Glutamatergic neuron (in vitro differentiated cells): ENCODE data around the gene TVP23C. TPM values are rescaled to one million over a fixed set of nuclear protein-coding genes. Genes with fewer than 3 reads are reported as not detected.

Source experiments
- DNase-seq: peaks from one replicate; pipeline ENCODE4 v3.0.0; 2022
- H3K27ac Mint-ChIP-seq: one replicate; pipeline ENCODE4 v1.8.0; 2020; ENCODE audit warnings: mild to moderate bottlenecking, mixed read lengths, inconsistent platforms; ENCODE audit not compliant: unreplicated experiment
- H3K27me3 Mint-ChIP-seq: one replicate; pipeline ENCODE4 v1.8.0; 2020; ENCODE audit warnings: mild to moderate bottlenecking, moderate library complexity, mixed read lengths, inconsistent platforms; ENCODE audit not compliant: unreplicated experiment
- H3K36me3 Mint-ChIP-seq: one replicate; pipeline ENCODE4 v1.8.0; 2020; ENCODE audit warnings: mild to moderate bottlenecking, mixed read lengths, inconsistent platforms; ENCODE audit not compliant: unreplicated experiment
- H3K4me1 Mint-ChIP-seq: one replicate; pipeline ENCODE4 v1.8.0; 2020; ENCODE audit warnings: mild to moderate bottlenecking, low read depth, mixed read lengths, inconsistent platforms; ENCODE audit not compliant: unreplicated experiment
- H3K4me3 Mint-ChIP-seq: one replicate; pipeline ENCODE4 v1.8.0; 2020; ENCODE audit warnings: mild to moderate bottlenecking, mixed read lengths, inconsistent platforms; ENCODE audit not compliant: unreplicated experiment
- H3K9me3 Mint-ChIP-seq: one replicate; pipeline ENCODE4 v1.8.0; 2020; ENCODE audit warnings: mild to moderate bottlenecking, moderate library complexity, mixed read lengths, inconsistent platforms; ENCODE audit not compliant: unreplicated experiment
- CTCF ChIP-seq: fragments of 200-600 bp; sonication (generic); IDR thresholded peaks from one replicate; pipeline ENCODE4 v1.5.0; 2021; ENCODE audit not compliant: partially characterized antibody, unreplicated experiment
- total RNA-seq: library from RNA; stranded (reverse); fragmentation: NEBNext Ultra II Directional; extraction: Animal tissue kit (Norgen Biotek cat#: 25700); gene quantifications from one replicate; pipeline ENCODE4 v1.2.1, GENCODE V29; 2021; ENCODE audit not compliant: unreplicated experiment

TVP23C gene
- total RNA-seq, 1 donor from 2014 or later, result 29.4 TPM

DNA sequence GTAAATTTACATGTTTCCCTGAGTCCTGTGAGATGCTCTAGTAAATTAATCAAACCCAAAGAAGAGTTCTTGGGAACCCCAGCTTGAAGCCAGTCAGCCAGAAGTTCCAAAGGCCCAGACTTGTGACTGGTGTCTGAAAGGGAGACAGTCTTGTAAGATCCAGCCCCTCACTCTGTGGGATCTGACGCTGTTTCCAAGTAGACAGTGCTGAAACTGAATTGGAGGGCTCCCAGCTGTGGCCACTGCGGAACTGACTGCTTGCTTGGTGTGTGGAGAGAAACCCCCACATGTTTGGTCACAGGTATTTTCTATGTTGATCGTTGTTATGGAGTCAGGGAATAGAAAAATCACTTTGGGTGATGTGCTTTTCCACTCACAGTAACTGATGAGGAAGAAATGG, 90.4 kb downstream of the TVP23C start:
- H3K4me1 Mint-ChIP-seq, result no peaks in the 10 kb centered on the region

GRCh38 chr17:15470536-15470935, 92.7 kb downstream of the TVP23C start:
- Mint-ChIP-seq H3K27me3 (peaks cover 2% of the 10 kb centered on the region), H3K9me3 (peaks cover 2% of the 10 kb centered on the region), H3K27ac (no peak overlapping the region), H3K36me3 (no peaks in the 10 kb centered on the region), H3K4me1 (no peaks in the 10 kb centered on the region), H3K4me3 (no peak overlapping the region)
- TF ChIP-seq CTCF, result no peak
- DNase-seq, result no peak

More for the DNA sequence above, 90.4 kb downstream of the TVP23C start:
- DNase-seq, result no peak
- no peak for TF ChIP-seq CTCF
- Mint-ChIP-seq H3K27ac (no peak overlapping the region), H3K36me3 (no peaks in the 10 kb centered on the region), H3K27me3 (no peaks in the 10 kb centered on the region), H3K9me3 (no peaks in the 10 kb centered on the region), H3K4me3 (no peak overlapping the region)

- Mint-ChIP-seq H3K27me3 (peaks cover 2% of the 10 kb centered on the region), H3K4me3 (no peak overlapping the region), H3K9me3 (peaks cover 2% of the 10 kb centered on the region), H3K36me3 (no peaks in the 10 kb centered on the region), H3K4me1 (no peaks in the 10 kb centered on the region), H3K27ac (no peak overlapping the region)
- TF ChIP-seq CTCF, result no peak
- no peak for DNase-seq
These were observed 94.0 kb downstream of the TVP23C start for GRCh38 chr17:15469260-15469659.

- Mint-ChIP-seq H3K4me1 (no peaks in the 10 kb centered on the region), H3K9me3 (peaks cover 3% of the 10 kb centered on the region), H3K36me3 (no peaks in the 10 kb centered on the region), H3K27ac (no peak overlapping the region), H3K4me3 (no peak overlapping the region), H3K27me3 (peaks cover 2% of the 10 kb centered on the region)
- no peak for TF ChIP-seq CTCF
- no peak for DNase-seq
These were observed 95.2 kb downstream of the TVP23C start for GRCh38 chr17:15468126-15468525.

- TF ChIP-seq CTCF, result no peak
- no peak for DNase-seq
- H3K36me3 Mint-ChIP-seq, result no peaks in the 10 kb centered on the region
- no peaks in the 10 kb centered on the region for H3K4me1 Mint-ChIP-seq
- H3K27me3 Mint-ChIP-seq, result peaks cover 2% of the 10 kb centered on the region
- H3K9me3 Mint-ChIP-seq, result peaks cover 3% of the 10 kb centered on the region
- no peak within 1 kb of the TSS for H3K4me3 Mint-ChIP-seq
- no peak within 1 kb of the TSS for H3K27ac Mint-ChIP-seq
These were observed 95.7 kb downstream of the TVP23C start, which contains the start of gene CDRT4 for GRCh38 chr17:15467592-15467991. TSS of gene CDRT4 (minus strand) at chr17:15467621. CDS start at chr17:15440238, 27,383 bp downstream.
